Measurements from ENCODE around the gene RBM20. TPM values are rescaled to one million over a fixed set of nuclear protein-coding genes. Genes with fewer than 3 reads are reported as not detected.

Gene RBM20
- total and polyA plus RNA-seq, 2 experiments from 2014 or later = 3.7 to 4.0 TPM

DNA sequence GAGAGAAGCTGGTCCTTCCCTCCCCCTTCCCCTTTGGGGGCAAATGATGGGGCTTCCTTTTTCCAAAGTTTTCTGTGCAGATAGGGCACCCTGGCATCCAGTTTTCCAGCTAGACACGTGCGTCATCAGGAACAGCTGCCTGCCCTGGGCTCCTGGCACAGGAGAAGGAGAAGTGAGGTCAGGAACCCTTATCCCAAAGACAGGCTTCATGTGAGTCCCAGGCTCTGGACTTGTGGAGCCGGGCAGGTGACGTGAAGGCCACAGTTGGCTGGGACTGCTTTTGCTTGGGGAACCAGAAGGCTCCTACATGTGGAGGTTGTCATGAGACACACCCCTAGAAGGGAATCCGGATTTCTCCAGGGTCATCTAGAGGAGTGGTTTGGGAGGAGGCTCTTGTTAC lies 66.5 kb downstream of the RBM20 start:
- DNase-seq (ENCODE audit: low spot score) = no peak
- WGBS (ENCODE audit: low lambda C conversion rate, missing lambda C conversion rate) = 95% methylated on average over 5 of the region's 5 CpGs
- no peak for TF ChIP-seq EZH2 (IDR thresholded peaks at IDR 0.05; ENCODE audit: borderline replicate concordance)
- TF ChIP-seq EZH2phosphoT487 (IDR thresholded peaks at IDR 0.05; ENCODE audit: low read depth, severe bottlenecking, unreplicated experiment) = no peak
- TF ChIP-seq, protein P1, sequence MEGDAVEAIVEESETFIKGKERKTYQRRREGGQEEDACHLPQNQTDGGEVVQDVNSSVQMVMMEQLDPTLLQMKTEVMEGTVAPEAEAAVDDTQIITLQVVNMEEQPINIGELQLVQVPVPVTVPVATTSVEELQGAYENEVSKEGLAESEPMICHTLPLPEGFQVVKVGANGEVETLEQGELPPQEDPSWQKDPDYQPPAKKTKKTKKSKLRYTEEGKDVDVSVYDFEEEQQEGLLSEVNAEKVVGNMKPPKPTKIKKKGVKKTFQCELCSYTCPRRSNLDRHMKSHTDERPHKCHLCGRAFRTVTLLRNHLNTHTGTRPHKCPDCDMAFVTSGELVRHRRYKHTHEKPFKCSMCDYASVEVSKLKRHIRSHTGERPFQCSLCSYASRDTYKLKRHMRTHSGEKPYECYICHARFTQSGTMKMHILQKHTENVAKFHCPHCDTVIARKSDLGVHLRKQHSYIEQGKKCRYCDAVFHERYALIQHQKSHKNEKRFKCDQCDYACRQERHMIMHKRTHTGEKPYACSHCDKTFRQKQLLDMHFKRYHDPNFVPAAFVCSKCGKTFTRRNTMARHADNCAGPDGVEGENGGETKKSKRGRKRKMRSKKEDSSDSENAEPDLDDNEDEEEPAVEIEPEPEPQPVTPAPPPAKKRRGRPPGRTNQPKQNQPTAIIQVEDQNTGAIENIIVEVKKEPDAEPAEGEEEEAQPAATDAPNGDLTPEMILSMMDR (IDR thresholded peaks at IDR 0.05; ENCODE audit: poor library complexity) = no peak

DNA sequence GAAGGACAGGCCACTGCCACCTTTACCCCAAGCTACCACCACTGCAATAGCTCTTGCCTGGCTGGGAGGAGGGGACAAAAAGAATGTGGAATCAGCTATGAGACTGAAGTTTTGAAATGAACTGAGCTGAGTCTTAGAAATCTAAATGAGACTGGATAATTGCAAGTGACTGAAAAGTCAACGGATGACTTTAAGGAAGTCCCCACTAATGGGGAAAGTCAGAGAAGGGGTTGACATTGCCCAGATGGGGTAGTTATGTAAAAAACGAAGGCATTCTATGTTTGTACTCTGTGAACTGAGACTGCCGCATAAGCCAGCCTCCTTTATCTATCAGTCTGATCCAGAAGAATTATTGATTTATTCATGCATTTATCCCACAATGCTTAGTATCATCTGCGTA lies 67.2 kb downstream of the RBM20 start:
- no peak overlapping the region for H3K4me2 ChIP-seq
- 65% methylated on average over 4 of the region's 4 CpGs for WGBS (ENCODE audit: low lambda C conversion rate, missing lambda C conversion rate)
- H3K9me2 ChIP-seq (replicated peaks; ENCODE audit: insufficient read depth) = no peaks in the 10 kb centered on the region

More for the DNA sequence above, 66.5 kb downstream of the RBM20 start:
- Histone ChIP-seq H4K20me1 (ENCODE audit: insufficient read depth, poor library complexity, severe bottlenecking) (no peaks in the 10 kb centered on the region), H3K79me2 (no peaks in the 10 kb centered on the region), H2AFZ (no peak overlapping the region), H3K27ac (no peak overlapping the region), H3K27me3 (no peaks in the 10 kb centered on the region), H3K4me1 (ENCODE audit: insufficient read depth) (no peaks in the 10 kb centered on the region), H3K36me3 (replicated peaks; ENCODE audit: insufficient read depth, low read depth) (no peaks in the 10 kb centered on the region), H3K4me3 (no peak overlapping the region), H3K4me2 (no peak overlapping the region), H3K9me3 (ENCODE audit: low read depth) (no peaks in the 10 kb centered on the region), H3K9me2 (replicated peaks; ENCODE audit: insufficient read depth) (no peaks in the 10 kb centered on the region)

DNA sequence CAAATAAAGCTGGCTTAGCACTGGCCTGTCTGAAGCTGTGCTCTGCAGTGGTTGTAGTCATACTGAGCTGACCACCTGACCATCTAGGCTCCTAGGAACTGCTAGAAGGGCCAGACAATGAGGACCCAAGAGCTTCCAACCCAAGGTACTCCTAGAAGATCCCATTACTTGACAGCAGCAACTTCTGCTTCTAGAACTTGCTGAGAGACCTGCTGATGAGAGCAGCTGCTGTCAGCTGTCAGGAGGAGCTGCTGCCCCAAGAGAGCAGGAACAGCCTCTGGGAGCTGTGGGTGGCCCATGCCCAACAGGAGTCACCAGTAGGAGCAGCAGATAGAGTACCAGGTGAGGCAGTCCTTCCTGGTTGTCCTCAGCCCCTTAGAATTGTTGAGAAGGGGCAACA lies 70.2 kb downstream of the RBM20 start:
- Histone ChIP-seq H3K4me3 (no peak overlapping the region), H3K4me1 (ENCODE audit: insufficient read depth) (no peaks in the 10 kb centered on the region), H3K9me3 (ENCODE audit: low read depth) (no peaks in the 10 kb centered on the region), H3K36me3 (replicated peaks; ENCODE audit: insufficient read depth, low read depth) (no peaks in the 10 kb centered on the region), H3K27ac (no peak overlapping the region), H3K27me3 (no peaks in the 10 kb centered on the region), H2AFZ (no peak overlapping the region), H3K9me2 (replicated peaks; ENCODE audit: insufficient read depth) (no peaks in the 10 kb centered on the region), H3K4me2 (no peak overlapping the region), H4K20me1 (ENCODE audit: insufficient read depth, poor library complexity, severe bottlenecking) (no peaks in the 10 kb centered on the region), H3K79me2 (no peaks in the 10 kb centered on the region)
- no peak for TF ChIP-seq EZH2 (IDR thresholded peaks at IDR 0.05; ENCODE audit: borderline replicate concordance)
- TF ChIP-seq, protein P1 (IDR thresholded peaks at IDR 0.05; ENCODE audit: poor library complexity) = no peak
- TF ChIP-seq EZH2phosphoT487 (IDR thresholded peaks at IDR 0.05; ENCODE audit: low read depth, severe bottlenecking, unreplicated experiment) = no peak
- no peak for DNase-seq (ENCODE audit: low spot score)

More for the DNA sequence above, 67.2 kb downstream of the RBM20 start:
- TF ChIP-seq, protein P1 (IDR thresholded peaks at IDR 0.05; ENCODE audit: poor library complexity) = no peak
- TF ChIP-seq EZH2 (IDR thresholded peaks at IDR 0.05; ENCODE audit: borderline replicate concordance) (no peak), EZH2phosphoT487 (IDR thresholded peaks at IDR 0.05; ENCODE audit: low read depth, severe bottlenecking, unreplicated experiment) (no peak)
- no peak for DNase-seq (ENCODE audit: low spot score)
- Histone ChIP-seq H4K20me1 (ENCODE audit: insufficient read depth, poor library complexity, severe bottlenecking) (no peaks in the 10 kb centered on the region), H2AFZ (no peak overlapping the region), H3K27ac (no peak overlapping the region), H3K79me2 (no peaks in the 10 kb centered on the region), H3K27me3 (no peaks in the 10 kb centered on the region), H3K4me1 (ENCODE audit: insufficient read depth) (no peaks in the 10 kb centered on the region), H3K4me3 (no peak overlapping the region), H3K36me3 (replicated peaks; ENCODE audit: insufficient read depth, low read depth) (no peaks in the 10 kb centered on the region), H3K9me3 (ENCODE audit: low read depth) (no peaks in the 10 kb centered on the region)

Data from hepatocyte (in vitro differentiated cells).